ENCODE results near the gene VASN. TPM values are rescaled to one million over a fixed set of nuclear protein-coding genes. Genes with fewer than 3 reads are reported as not detected.

Gene VASN
- total and polyA plus RNA-seq, 9 of the 15 experiments (the other 6 are each of a cell fraction or from before 2014, with no cell fraction given): 0.01 to 2.5 (median 0.41) TPM; not detected in 1

- peak in 1 of 3 experiments; percentile 36; a peak in 1 of 6 replicates for TF ChIP-seq ZBTB11 (CRISPR knock-in tag; IDR thresholded peaks at IDR 0.05)
- TF ChIP-seq STAT5A (IDR thresholded peaks at IDR 0.05; ENCODE audit: borderline replicate concordance, low read length): no peak
- no peak for TF ChIP-seq ZNF232 (CRISPR knock-in tag; IDR thresholded peaks at IDR 0.05)
- no peak for TF ChIP-seq ZNF76 (CRISPR knock-in tag; IDR thresholded peaks at IDR 0.05; ENCODE audit: borderline replicate concordance)
- no peak for TF ChIP-seq PTRF (tag; IDR thresholded peaks at IDR 0.05)
- no peak for TF ChIP-seq SRSF7 (optimal IDR thresholded peaks at IDR 0.05; ENCODE audit: low read depth, low read length)
- no peak for TF ChIP-seq SFPQ (IDR thresholded peaks at IDR 0.05; ENCODE audit: low read depth, low read length)
- TF ChIP-seq PYGO2 (tag; IDR thresholded peaks at IDR 0.05): no peak
- no peak for TF ChIP-seq RBM25 (IDR thresholded peaks at IDR 0.05; ENCODE audit: low read depth, low read length, severe bottlenecking)
- peak; percentile 69; the same call in 1 of the 2 replicates for TF ChIP-seq TFAP4 (CRISPR knock-in tag; IDR thresholded peaks at IDR 0.05; ENCODE audit: borderline replicate concordance)
- no peak for TF ChIP-seq CREM (IDR thresholded peaks at IDR 0.05; ENCODE audit: low read depth)
- TF ChIP-seq TFE3 (CRISPR knock-in tag; IDR thresholded peaks at IDR 0.05): no peak
- TF ChIP-seq THRA (IDR thresholded peaks at IDR 0.05): no peak; the same call in 1 of the 2 replicates
- no peak for TF ChIP-seq ESRRB (CRISPR knock-in tag; IDR thresholded peaks at IDR 0.05; ENCODE audit: borderline replicate concordance)
- TF ChIP-seq MAFK (IDR thresholded peaks at IDR 0.05; ENCODE audit: low read length): no peak; the same call in 1 of the 2 replicates
- no peak for TF ChIP-seq NFXL1 (CRISPR knock-in tag; IDR thresholded peaks at IDR 0.05)
- TF ChIP-seq CC2D1A (IDR thresholded peaks at IDR 0.05): no peak
- no peak for TF ChIP-seq NCOA1 (IDR thresholded peaks at IDR 0.05; ENCODE audit: low read depth)
Measured at GRCh38 chr16:4415538-4416199, 44.0 kb downstream of the VASN start (continued).

Data from K562 (cell line).